GM12878 (cell line): Measurements from ENCODE around the gene CHD1L. TPM values are rescaled to one million over a fixed set of nuclear protein-coding genes. Genes with fewer than 3 reads are reported as not detected.

Experiments
- ATAC-seq: fragments of 200-7000 bp; cut with Tn5 transposase; 3 replicates; pipeline ENCODE4 v1.9.1; 2020; ENCODE audit warnings: mild to moderate bottlenecking, moderate library complexity
- BruUV-seq: library from RNA; stranded (reverse); fragments of 400-500 nt; replicated peaks from 2 replicates; lab custom pipeline; 2021; lab: Mats Ljungman, UMichigan
- CTCF ChIA-PET: fragments of 300-600 bp; sonication (Branson Sonifier 250); formaldehyde crosslinking; extraction: SDS; loops from one replicate; lab custom pipeline; 2021; ENCODE audit warnings: inconsistent platforms; lab: Yijun Ruan, JAX
- POLR2A ChIA-PET: fragments of 350-600 bp; formaldehyde crosslinking; extraction: SDS; loops from one replicate; lab custom pipeline; 2021; ENCODE audit warnings: inconsistent platforms; lab: Charles Lee
- RAD21 ChIA-PET: fragments of 300-600 bp; sonication (Branson Sonifier 250); formaldehyde crosslinking; loops from one replicate; lab custom pipeline; 2023; ENCODE audit warnings: antibody characterized with exemption; ENCODE audit not compliant: unreplicated experiment; lab: Charles Lee
- SMC1A ChIA-PET: fragments of 300-600 bp; sonication (Branson Sonifier 250); formaldehyde crosslinking; loops from one replicate; lab custom pipeline; 2023; ENCODE audit not compliant: unreplicated experiment, uncharacterized antibody; lab: Charles Lee
- DNase-seq: peaks from one replicate; pipeline ENCODE4 v3.0.0-alpha.2; 2011; ENCODE audit warnings: low read depth, low spot score
- FAIRE-seq: peaks from 3 replicates; lab custom pipeline; 2011; peaks lifted over from hg19 to GRCh38; lab: Jason Lieb, UNC
- H2AFZ ChIP-seq: 2 replicates; pipeline ENCODE4 v1.6.0; 2011; ENCODE audit warnings: low read depth, low read length, control low read depth; ENCODE audit not compliant: control insufficient read depth
- H3K27ac ChIP-seq: 2 replicates; pipeline ENCODE4 v1.5.1; 2011; ENCODE audit warnings: control low read depth; ENCODE audit not compliant: control insufficient read depth, insufficient read depth
- H3K27me3 ChIP-seq, 2 experiments: replicated peaks in 1 of 2; 2 replicates each; pipeline versions ENCODE4 v1.6.0 to v1.6.1; 2011; ENCODE audit warnings: low read length in 1 of 2; ENCODE audit not compliant: control insufficient read depth in 2 of 2, insufficient read depth in 2 of 2
- H3K36me3 ChIP-seq, 2 experiments: 2 replicates each; pipeline ENCODE4 v1.5.1; 2011; ENCODE audit warnings: low read length in 1 of 2; ENCODE audit not compliant: control insufficient read depth in 2 of 2, insufficient read depth in 2 of 2
- H3K4me1 ChIP-seq: 2 replicates; pipeline ENCODE4 v1.6.1; 2011; ENCODE audit warnings: mild to moderate bottlenecking, low read length, moderate library complexity, mixed read lengths; ENCODE audit not compliant: control insufficient read depth, insufficient read depth
- H3K4me2 ChIP-seq: 2 replicates; pipeline ENCODE4 v1.6.0; 2011; ENCODE audit warnings: control low read depth; ENCODE audit not compliant: control insufficient read depth, insufficient read depth
- H3K4me3 ChIP-seq: fragments of 200-600 bp; sonication (generic); 2 replicates; pipeline ENCODE4 v1.5.1; 2016
- H3K79me2 ChIP-seq: 2 replicates; pipeline ENCODE4 v1.6.0; 2011; ENCODE audit warnings: low read length; ENCODE audit not compliant: control insufficient read depth, insufficient read depth
- H3K9ac ChIP-seq: 2 replicates; pipeline ENCODE4 v1.8.0; 2011; ENCODE audit warnings: low read length, control low read depth, mixed read lengths; ENCODE audit not compliant: control insufficient read depth, insufficient read depth
- H3K9me3 ChIP-seq: replicated peaks from 3 replicates; pipeline ENCODE4 v1.5.1; 2011; ENCODE audit warnings: mild to moderate bottlenecking, low read length; ENCODE audit not compliant: control insufficient read depth, insufficient read depth
- H4K20me1 ChIP-seq: 2 replicates; pipeline ENCODE4 v1.6.0; 2011; ENCODE audit not compliant: control insufficient read depth, insufficient read depth
- CBFB ChIP-seq: IDR thresholded peaks from 2 replicates; pipeline ENCODE4 v1.6.1; 2016; ENCODE audit warnings: antibody characterized with exemption, low read depth
- MEF2B ChIP-seq: fragments of 450-650 bp; IDR thresholded peaks from 2 replicates; pipeline ENCODE4 v1.6.1; 2018; ENCODE audit warnings: mild to moderate bottlenecking, moderate library complexity; ENCODE audit not compliant: partially characterized antibody, poor library complexity, severe bottlenecking
- MYC ChIP-seq: IDR thresholded peaks from 2 replicates; pipeline ENCODE4 v1.6.1; 2011; ENCODE audit warnings: mild to moderate bottlenecking, low read length, moderate library complexity, inconsistent platforms; ENCODE audit not compliant: insufficient read depth, insufficient replicate concordance, insufficient read length, severe bottlenecking
- POU2F2 ChIP-seq: IDR thresholded peaks from 3 replicates; pipeline ENCODE4 v1.6.1; 2011; ENCODE audit warnings: low read depth, mild to moderate bottlenecking, low read length, borderline replicate concordance
- RAD51 ChIP-seq: fragments of 450-650 bp; IDR thresholded peaks from 2 replicates; pipeline ENCODE4 v1.6.1; 2016; ENCODE audit warnings: moderate library complexity, mild to moderate bottlenecking, inconsistent platforms
- SMAD5 ChIP-seq: IDR thresholded peaks from 2 replicates; pipeline ENCODE4 v1.6.1; 2016; ENCODE audit warnings: antibody characterized with exemption, low read depth
- SPI1 ChIP-seq: IDR thresholded peaks from 2 replicates; pipeline ENCODE4 v1.6.1; 2011; ENCODE audit warnings: low read depth, mild to moderate bottlenecking, low read length, moderate library complexity, borderline replicate concordance; ENCODE audit not compliant: insufficient read depth
- TCF7 ChIP-seq: IDR thresholded peaks from 2 replicates; pipeline ENCODE4 v1.6.1; 2014; ENCODE audit warnings: antibody characterized with exemption, borderline replicate concordance
- ZNF384 ChIP-seq: IDR thresholded peaks from 2 replicates; pipeline ENCODE4 v1.6.1; 2012; ENCODE audit warnings: low read depth, mild to moderate bottlenecking, low read length, improper control_type of control experiment, borderline replicate concordance
- ZNF622 ChIP-seq: fragments of 450-650 bp; IDR thresholded peaks from 2 replicates; pipeline ENCODE4 v1.6.1; 2017; ENCODE audit warnings: mild to moderate bottlenecking, inconsistent platforms
- WGBS: methylation state at CpG from one replicate; pipeline ENCODE4 v1.1.6; 2016; ENCODE audit warnings: low lambda C conversion rate; ENCODE audit not compliant: insufficient replicate concordance, insufficient coverage; ENCODE audit errors: missing lambda C conversion rate; 5-methylcytosine and 5-hydroxymethylcytosine counted together
- in situ Hi-C: fragments of 300-500 bp; cut with MboI; formaldehyde crosslinking; loops from 9 replicates; pipeline ENCODE4 v1.14.3; 2018; ENCODE audit warnings: mixed read lengths
- intact Hi-C: fragments of 100-400 bp; cut with micrococcal nuclease; formaldehyde crosslinking; loops from one replicate; pipeline ENCODE4 v1.14.2; 2022; ENCODE audit not compliant: unreplicated experiment
- polyA plus RNA-seq, 11 experiments: library from polyadenylated mRNA; depleted of rRNA in 4 of 11; unstranded in 6 of 11; stranded (reverse) in 5 of 11; fragments of >200 nt; fragmentation: Nextera tagmentation in 4 of 11; fragmentation: Illumina TruSeq in 1 of 11; extraction: Ambion mirVana in 4 of 11; extraction: Trizol in 1 of 11; gene quantifications; 1 replicate in 1 of 11; 2 replicates in 10 of 11; pipeline versions ENCODE4 v1.2.1 to v1.2.3, GENCODE V29; 2011 to 2016; ENCODE audit warnings: inconsistent platforms in 2 of 11, missing spikeins in 2 of 11, low read depth in 1 of 11
- total RNA-seq, 4 experiments: library from RNA; depleted of rRNA in 3 of 4; stranded (reverse); fragments of >200 nt in 3 of 4; fragmentation: Illumina TruSeq in 1 of 4; extraction: Trizol in 1 of 4; gene quantifications; 2 replicates each; pipeline versions ENCODE4 v1.2.1 to v1.2.3, GENCODE V29; 2013 to 2021

CHD1L gene
- total and polyA plus RNA-seq, 10 of the 15 experiments (the other 5 are each of a cell fraction or from before 2014, with no cell fraction given): 21.2 to 54.2 (median 44.5) TPM

- Histone ChIP-seq H3K4me3 (peak overlapping the region; percentile 46), H3K27ac (no peak overlapping the region), H3K79me2 (peaks cover 83% of the 10 kb centered on the region), H3K4me1 (peaks cover 16% of the 10 kb centered on the region), H4K20me1 (peaks cover under 1% of the 10 kb centered on the region; the same call in 1 of the 2 replicates), H3K4me2 (peak overlapping the region; percentile 28)
- DNase-seq: no peak
- 59% methylated on average over 2 of the region's 2 CpGs for WGBS
- in situ Hi-C loops: loop anchor here (5.0 kb wide), 1 partner anchor 75 kb away; the partner anchor contains the start of gene PRKAB2
- ChIA-PET SMC1A (no interaction called here), CTCF (interaction anchor here (1.9 to 4.7 kb wide), 2 partner anchors 26 to 74 kb away, joined by 6 to 18 read pairs; no protein-coding TSS in a partner anchor), RAD21 (interaction anchor here (1.0 to 1.6 kb wide), 2 partner anchors 27 to 76 kb away, joined by 3 to 5 read pairs; no protein-coding TSS in a partner anchor)
- BruUV-seq: TSS peak; percentile 8
- TF ChIP-seq ZNF622: no peak
- no peak for TF ChIP-seq ZNF384
- no peak for TF ChIP-seq POU2F2
- TF ChIP-seq RAD51: peak; percentile 63
- no peak for TF ChIP-seq TCF7
- no peak for TF ChIP-seq SMAD5
- TF ChIP-seq MEF2B: peak; percentile 37
- peak; percentile 80 for TF ChIP-seq SPI1
- TF ChIP-seq MYC: no peak
- no peak for TF ChIP-seq CBFB
- TF ChIP-seq, all 136 proteins: peak for 3
- no peak for FAIRE-seq
- H3K9me3 ChIP-seq: no peaks in the 10 kb centered on the region
- no peaks in the 10 kb centered on the region for H3K27me3 ChIP-seq
- POLR2A ChIA-PET: no interaction called here
- H3K36me3 ChIP-seq: no peaks in the 10 kb centered on the region
- no peak overlapping the region for H2AFZ ChIP-seq
- ATAC-seq: no peak
- no peak overlapping the region for H3K9ac ChIP-seq
- intact Hi-C loops: no loop called here
Observed at GRCh38 chr1:147246910-147247655, 4.6 kb downstream of the CHD1L start.
